Cardiac muscle cell (in vitro differentiated cells and primary cell): ENCODE measurements around the gene NFASC. TPM values are rescaled to one million over a fixed set of nuclear protein-coding genes. Genes with fewer than 3 reads are reported as not detected.

Experiments used
- DNase-seq, 2 donors: peaks; one replicate each; pipeline versions ENCODE4 v3.0.0 to v3.0.0-alpha.2; 2010 to 2017; ENCODE audit warnings: low read depth in 1 of 2, low spot score in 1 of 2
- H3K27ac ChIP-seq: fragments of 200-600 bp; sonication (generic); 2 replicates; pipeline ENCODE4 v1.5.1; 2016
- H3K27me3 ChIP-seq: fragments of 200-600 bp; sonication (generic); 2 replicates; pipeline ENCODE4 v1.6.0; 2016; ENCODE audit warnings: control low read depth
- H3K36me3 ChIP-seq: fragments of 200-600 bp; sonication (generic); 2 replicates; pipeline ENCODE4 v1.5.1; 2016; ENCODE audit warnings: control low read depth
- H3K4me1 ChIP-seq: fragments of 200-600 bp; sonication (generic); 2 replicates; pipeline ENCODE4 v1.8.1; 2017; ENCODE audit warnings: low read depth, mild to moderate bottlenecking, mixed run types
- H3K4me3 ChIP-seq: fragments of 200-600 bp; sonication (generic); 2 replicates; pipeline ENCODE4 v1.5.1; 2016; ENCODE audit warnings: mild to moderate bottlenecking
- H3K9me3 ChIP-seq: fragments of 200-600 bp; sonication (generic); 2 replicates; pipeline ENCODE4 v1.5.1; 2017; ENCODE audit warnings: low read depth, mild to moderate bottlenecking, control low read depth
- polyA plus RNA-seq: library from polyadenylated mRNA; unstranded; fragments of >200 nt; fragmentation: Nextera tagmentation; extraction: Ambion mirVana; gene quantifications from 2 replicates; pipeline ENCODE4 v1.2.1, GENCODE V29; 2016
- total RNA-seq: library from RNA; depleted of rRNA; stranded (reverse); fragments of >200 nt; gene quantifications from 2 replicates; pipeline ENCODE4 v1.2.3, GENCODE V29; 2016
- TF ChIP-seq, protein P1 (sequence below): IDR thresholded peaks from 2 replicates; pipeline ENCODE4 v1.5.1; 2012; ENCODE audit warnings: low read depth, mild to moderate bottlenecking, low read length

Gene NFASC
- total and polyA plus RNA-seq, 2 experiments from 2014 or later = 0.63 TPM; not detected in 1

GRCh38 chr1:204871405-204872037 is 859 bp downstream of the NFASC start:
- no peak overlapping the region for H3K27ac ChIP-seq
- no peaks in the 10 kb centered on the region for H3K4me1 ChIP-seq
- no peak for DNase-seq
- no peak overlapping the region for H3K4me3 ChIP-seq
- H3K36me3 ChIP-seq = no peaks in the 10 kb centered on the region
- no peaks in the 10 kb centered on the region for H3K27me3 ChIP-seq
- no peaks in the 10 kb centered on the region for H3K9me3 ChIP-seq
- TF ChIP-seq, protein P1, sequence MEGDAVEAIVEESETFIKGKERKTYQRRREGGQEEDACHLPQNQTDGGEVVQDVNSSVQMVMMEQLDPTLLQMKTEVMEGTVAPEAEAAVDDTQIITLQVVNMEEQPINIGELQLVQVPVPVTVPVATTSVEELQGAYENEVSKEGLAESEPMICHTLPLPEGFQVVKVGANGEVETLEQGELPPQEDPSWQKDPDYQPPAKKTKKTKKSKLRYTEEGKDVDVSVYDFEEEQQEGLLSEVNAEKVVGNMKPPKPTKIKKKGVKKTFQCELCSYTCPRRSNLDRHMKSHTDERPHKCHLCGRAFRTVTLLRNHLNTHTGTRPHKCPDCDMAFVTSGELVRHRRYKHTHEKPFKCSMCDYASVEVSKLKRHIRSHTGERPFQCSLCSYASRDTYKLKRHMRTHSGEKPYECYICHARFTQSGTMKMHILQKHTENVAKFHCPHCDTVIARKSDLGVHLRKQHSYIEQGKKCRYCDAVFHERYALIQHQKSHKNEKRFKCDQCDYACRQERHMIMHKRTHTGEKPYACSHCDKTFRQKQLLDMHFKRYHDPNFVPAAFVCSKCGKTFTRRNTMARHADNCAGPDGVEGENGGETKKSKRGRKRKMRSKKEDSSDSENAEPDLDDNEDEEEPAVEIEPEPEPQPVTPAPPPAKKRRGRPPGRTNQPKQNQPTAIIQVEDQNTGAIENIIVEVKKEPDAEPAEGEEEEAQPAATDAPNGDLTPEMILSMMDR = no peak

DNA sequence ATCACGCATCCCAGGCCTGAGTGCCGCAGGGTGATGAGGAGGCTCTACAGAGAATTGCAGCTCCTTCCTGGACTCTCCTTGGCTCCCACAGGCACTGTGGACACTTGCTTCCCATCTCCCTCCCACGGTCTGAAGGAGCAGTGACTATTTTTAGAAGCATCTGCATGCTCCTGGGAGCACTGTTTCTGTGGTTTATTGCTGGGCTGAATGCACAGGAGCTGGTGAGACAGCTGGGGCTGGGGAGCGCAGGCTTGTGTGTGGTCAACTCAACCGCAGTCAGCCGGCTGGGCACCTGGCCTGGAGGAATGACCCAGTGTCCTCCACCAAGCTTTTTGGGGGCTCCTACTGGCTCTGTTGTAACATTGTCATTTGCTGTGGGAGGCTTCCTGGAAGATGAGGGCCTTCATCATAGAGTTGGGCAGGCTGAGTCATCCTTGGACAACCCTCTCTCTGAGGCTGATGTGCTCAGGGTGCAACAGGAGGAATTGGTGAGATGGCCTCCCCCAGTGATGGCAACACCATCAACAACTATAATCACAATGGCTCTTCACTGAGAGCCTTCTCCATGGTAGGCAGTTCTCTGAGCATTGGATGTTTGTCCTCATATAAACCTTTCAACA is 1.7 kb downstream of the NFASC start:
- Histone ChIP-seq H3K36me3 (no peaks in the 10 kb centered on the region), H3K4me1 (no peaks in the 10 kb centered on the region), H3K9me3 (no peaks in the 10 kb centered on the region), H3K4me3 (no peak overlapping the region), H3K27ac (no peak overlapping the region), H3K27me3 (no peaks in the 10 kb centered on the region)
- TF ChIP-seq, protein P1 = no peak
- no peak for DNase-seq

GRCh38 chr1:204873176-204873575 is 2.5 kb downstream of the NFASC start:
- Histone ChIP-seq H3K9me3 (no peaks in the 10 kb centered on the region), H3K36me3 (no peaks in the 10 kb centered on the region), H3K4me1 (no peaks in the 10 kb centered on the region), H3K4me3 (no peak overlapping the region), H3K27ac (no peak overlapping the region), H3K27me3 (no peaks in the 10 kb centered on the region)
- TF ChIP-seq, protein P1 = no peak
- no peak for DNase-seq

DNA sequence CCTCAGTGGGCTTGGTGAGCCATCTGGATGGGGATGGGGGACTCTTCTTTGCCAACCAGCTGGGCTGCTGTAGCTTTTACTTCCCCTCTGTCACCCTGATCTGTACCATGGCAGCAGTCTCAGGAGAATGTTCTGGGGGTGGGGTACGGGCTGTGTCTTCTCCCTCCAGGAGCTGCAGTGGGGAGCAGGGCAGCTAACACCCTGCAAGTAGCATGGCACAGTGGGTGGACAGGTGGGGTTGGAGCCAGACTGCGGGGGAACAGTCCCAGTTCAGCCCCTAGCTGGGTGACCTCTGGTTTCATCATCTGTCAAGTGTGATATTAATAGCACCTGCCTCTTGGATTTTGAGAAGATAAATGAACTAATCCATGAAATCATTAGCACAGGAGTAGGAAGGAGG is 3.1 kb downstream of the NFASC start:
- H3K27ac ChIP-seq = no peak overlapping the region

GRCh38 chr1:204874274-204874673 is 3.6 kb downstream of the NFASC start:
- Histone ChIP-seq H3K27ac (no peak overlapping the region), H3K27me3 (no peaks in the 10 kb centered on the region), H3K9me3 (no peaks in the 10 kb centered on the region), H3K36me3 (no peaks in the 10 kb centered on the region), H3K4me3 (no peak overlapping the region), H3K4me1 (no peaks in the 10 kb centered on the region)
- TF ChIP-seq, protein P1 = no peak
- DNase-seq = no peak

More for the DNA sequence above, 3.1 kb downstream of the NFASC start:
- Histone ChIP-seq H3K4me3 (no peak overlapping the region), H3K9me3 (no peaks in the 10 kb centered on the region), H3K4me1 (no peaks in the 10 kb centered on the region), H3K36me3 (no peaks in the 10 kb centered on the region), H3K27me3 (no peaks in the 10 kb centered on the region)
- TF ChIP-seq, protein P1 = no peak
- no peak for DNase-seq
